HK-2 (cell line): Measurements from ENCODE around the gene ACSBG1.
"Not testable (repeated sequence)": the region's sequence is repeated elsewhere in the genome, so short reads cannot be mapped to it uniquely, and the experiment has no call there.

Source experiments
- DNase-seq: peaks from one replicate; pipeline ENCODE4 v3.0.0-alpha.2; 2018; ENCODE audit not compliant: unreplicated experiment

The ACSBG1 gene

DNA sequence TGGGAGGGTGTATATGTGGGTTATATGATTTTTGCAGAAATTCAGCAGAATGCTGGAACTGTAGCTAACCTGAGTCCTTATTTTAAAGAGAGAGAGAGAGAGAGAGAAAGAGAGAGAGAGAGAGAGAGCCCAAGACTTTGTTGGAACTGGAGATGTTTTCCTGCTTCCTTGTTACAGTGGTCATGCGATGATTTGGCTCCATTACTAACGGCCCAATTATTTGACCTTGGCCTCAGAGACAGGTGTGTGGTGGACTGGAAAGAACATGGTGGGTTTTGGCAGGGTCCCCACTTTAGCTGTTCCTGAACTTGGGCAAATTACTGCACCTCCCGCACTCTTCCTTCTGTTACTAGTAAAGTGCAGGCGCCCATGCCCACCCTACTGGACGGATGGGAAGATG lies 14.8 kb upstream of the ACSBG1 start:
- no peak for DNase-seq

DNA sequence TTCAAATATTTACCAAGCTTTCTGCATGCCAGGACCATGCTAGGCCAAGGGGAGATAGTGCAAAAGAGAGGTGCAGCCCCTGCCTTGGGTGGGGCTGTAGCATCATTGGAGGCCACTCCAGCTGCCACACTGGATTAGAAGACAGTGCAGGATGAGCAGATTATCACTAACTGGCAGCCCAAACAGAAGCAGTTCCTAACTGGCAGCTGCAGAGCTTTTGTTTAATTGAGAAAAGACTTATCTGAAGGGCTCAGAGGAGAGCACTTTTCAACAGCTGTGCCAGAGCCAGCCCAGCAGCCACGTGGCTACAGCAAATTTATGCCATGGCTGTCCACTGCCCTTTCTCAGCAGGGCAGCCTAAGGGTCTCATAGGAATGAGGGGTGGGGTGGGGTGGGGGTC lies 13.5 kb upstream of the ACSBG1 start:
- no peak for DNase-seq

DNA sequence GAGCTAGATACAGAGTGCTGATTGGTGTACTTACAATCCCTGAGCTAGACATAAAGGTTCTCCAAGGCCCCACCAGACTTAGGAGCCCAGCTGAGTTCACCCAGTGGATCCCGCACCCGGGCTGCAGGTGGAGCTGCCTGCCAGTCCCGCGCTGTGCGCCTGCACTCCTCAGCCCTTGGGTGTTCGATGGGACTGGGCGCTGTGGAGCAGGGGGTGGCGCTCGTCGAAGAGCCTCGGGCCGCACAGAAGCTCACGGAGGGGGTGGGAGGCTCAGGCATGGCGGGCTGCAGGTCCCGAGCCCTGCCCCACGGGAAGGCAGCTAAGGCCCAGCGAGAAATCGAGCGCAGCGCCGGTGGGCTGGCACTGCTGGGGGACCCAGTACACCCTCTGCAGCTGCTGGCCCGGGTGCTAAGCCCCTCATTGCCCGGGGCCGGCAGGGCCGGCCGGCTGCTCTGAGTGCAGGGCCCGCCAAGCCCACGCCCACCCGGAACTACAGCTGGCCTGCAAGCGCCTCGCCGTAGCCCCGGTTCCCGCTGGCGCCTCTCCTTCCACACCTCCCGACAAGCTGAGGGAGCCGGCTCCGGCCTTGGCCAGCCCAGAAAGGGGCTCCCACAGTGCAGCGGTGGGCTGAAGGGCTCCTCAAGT lies 11.7 kb upstream of the ACSBG1 start:
- not testable (repeated sequence) for DNase-seq

DNA sequence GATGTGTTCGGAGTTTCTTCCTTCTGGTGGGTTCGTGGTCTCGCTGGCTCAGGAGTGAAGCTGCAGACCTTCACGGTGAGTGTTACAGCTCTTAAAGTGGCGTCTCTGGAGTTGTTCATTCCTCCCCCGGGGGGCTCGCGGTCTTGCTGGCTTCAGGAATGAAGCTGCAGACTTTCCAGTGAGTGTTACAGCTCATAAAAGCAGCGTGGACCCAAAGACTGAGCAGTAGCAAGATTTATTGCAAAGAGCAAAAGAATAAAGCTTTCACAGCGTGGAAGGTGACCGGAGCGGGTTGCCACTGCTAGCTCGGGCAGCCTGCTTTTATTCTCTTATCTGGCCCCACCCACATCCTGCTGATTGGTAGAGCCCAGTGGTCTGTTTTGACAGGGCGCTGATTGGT lies 11.0 kb upstream of the ACSBG1 start:
- not testable (repeated sequence) for DNase-seq

DNA sequence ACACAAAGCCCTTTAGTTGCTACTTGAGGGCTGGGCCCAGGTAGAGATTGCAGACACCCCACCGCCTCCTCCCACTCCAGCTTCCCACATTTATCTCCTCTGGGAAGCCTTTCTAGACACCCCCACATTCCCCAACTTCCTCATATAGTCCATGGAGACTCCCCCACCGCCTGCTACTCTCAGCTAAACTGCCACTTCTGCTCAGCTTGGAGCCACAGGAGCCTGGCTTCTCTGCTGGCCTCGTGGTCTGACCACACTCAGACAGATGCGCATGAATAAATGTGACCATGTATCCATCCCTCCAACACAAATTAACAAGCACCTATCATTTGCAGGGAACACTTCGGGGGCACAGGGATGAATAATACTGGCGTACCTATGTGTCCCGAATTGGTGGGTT lies 10.5 kb upstream of the ACSBG1 start:
- no peak for DNase-seq

DNA sequence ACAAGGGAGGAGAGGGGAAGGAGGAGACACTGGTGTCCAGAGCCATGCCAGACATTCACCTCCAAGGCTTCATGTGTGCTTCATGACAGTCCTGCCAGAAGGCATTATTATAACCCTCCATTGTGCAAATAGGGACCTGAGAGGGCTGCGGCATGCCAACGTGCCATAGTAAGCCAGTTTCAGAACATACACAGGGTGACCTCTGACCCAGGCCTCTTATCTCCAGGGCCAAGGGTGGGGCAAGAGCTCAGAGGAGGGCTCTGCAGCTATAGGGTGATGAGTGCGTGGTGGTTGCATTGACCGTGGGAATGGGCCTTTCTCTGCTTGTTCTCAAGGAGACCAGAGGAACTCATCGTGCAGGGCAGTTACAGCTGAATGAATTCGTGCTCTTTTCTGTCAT lies 9.7 kb upstream of the ACSBG1 start:
- no peak for DNase-seq

DNA sequence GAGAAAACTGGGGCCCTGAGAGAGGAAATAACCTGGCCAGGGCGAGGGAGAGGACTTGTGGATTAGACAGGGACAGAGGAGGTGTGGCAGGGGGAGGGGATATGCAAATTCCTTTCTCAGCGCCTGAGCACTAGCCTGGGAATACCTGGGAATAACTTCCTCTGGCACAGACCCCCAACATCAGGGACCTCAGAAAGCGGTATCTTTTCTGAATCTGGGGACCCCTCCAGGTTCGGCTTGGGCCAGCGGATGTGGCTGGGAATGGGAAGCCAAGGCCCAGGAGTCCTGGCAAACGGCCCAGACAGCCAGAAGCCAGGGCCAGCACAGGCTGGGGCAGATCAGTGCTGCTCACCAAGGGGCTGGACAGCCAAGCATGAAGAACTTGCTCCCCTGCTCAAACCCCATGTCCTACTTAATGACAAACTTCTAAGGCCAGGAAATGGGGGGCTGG lies 9.2 kb upstream of the ACSBG1 start:
- peak; percentile 19 for DNase-seq

DNA sequence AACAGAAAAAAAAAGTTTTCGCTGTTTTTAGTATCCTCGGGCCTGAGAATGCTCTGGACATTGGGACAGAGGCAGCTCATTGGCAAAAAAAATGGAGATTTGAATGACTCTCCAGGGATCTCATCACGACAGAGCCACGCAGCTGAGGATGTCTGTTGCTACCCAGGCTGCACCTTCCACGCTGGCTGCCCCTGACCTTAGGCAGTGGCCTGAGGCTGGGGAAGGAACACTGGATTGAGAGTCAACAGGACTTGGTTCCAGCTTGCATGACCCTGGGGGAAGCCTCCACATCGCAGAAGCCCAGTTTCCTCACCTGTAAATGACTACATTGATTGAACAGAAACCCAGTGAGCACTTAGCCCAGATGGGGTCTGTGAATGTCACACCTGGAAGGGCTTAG lies 8.7 kb upstream of the ACSBG1 start:
- DNase-seq, result no peak

DNA sequence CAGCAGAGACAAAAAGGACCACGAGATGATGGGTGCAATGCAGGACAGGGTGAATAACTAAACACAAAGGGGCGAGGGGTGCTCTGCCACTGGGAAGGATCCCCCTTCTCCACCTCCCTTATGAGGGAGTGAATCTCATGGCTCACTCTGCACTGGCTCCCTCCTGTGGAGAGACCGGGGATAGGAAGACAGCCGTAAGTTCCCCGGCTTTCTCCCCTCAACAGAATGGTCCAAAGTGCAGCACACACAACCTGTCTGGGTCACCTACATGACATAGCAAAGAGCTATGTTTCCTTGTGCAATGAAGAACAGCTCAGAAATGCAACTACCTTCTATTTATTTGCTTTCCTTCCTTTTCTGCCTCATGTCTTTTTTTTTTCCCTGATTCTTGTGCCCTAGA lies 7.8 kb upstream of the ACSBG1 start:
- DNase-seq, result no peak

DNA sequence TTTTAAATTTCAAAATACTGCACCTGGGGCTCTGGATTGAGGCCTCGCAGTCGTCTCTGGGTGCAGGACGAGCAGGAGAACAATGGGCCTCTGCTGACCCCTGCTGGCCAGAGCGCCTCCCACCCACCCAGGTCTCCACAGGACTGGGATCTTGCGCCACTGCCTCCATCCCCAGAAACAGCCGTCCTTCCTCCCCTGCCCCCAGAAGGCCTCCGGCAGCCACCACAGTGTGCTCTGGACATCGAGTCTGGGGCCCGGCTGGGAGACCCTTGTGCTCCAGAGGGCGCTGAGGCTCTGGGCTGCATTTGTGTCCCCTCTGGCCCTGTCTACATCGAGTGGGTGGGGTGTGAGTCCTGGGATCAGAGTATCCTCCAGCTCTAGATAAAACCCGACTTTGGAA lies 6.7 kb upstream of the ACSBG1 start:
- peak; percentile 74 for DNase-seq

DNA sequence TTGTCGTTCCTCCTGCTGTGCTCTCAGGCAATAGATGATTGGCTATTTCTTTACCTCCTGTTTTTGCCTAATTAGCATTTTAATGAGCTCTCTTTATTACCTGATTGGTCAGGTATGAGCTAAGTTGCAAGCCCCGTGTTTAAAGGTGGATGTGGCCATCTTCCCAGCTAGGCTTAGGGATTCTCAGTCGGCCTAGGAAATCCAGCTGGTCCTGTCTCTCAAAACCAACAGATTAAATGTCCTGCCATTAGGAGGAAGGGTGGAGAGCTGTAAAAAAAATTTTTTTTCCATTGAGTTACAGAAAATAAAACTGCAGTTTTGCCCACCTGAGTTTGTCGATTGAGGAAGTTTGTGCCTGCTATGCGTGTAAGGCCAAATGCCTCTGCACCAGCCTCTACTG lies 5.4 kb upstream of the ACSBG1 start:
- no peak for DNase-seq

DNA sequence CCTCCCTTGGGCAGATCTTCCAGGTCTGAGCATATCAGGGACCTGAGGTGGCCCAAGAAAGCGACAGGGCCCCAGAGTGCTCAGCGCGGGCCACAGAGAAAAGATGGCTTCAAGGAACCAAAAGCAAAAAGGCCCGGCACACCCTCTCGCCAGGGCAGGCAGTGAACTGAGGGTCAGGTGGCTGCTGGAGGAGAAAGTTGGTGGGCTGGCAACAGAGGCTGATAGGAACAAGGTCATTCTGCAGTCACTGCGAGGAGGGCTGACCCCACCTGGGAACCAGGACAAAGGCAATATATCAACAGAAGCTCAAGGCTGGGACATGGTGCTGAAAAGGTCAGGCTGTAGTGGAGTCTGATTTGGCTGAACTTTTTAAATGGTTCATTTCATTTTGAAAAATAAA lies 2.8 kb upstream of the ACSBG1 start:
- DNase-seq, result no peak

DNA sequence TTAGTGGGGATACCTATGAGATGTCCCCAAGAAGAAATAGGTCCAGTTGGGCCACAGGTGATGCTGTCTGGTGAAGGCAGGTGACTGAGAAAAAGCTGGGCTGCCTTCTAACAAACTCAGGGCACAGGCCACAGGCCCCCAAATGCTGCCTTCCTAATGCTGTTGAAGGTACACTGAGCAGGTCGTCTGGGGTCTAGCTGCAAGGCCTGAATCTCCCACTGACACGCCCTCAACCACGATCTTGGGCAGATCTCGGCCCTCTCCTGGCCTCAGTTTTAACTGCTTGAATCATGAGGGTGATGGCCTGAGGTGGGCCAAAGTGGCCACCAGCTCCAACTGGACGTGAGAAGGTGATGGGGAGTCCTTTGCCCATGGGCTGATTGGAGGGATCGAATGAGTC lies 2.1 kb upstream of the ACSBG1 start:
- no peak for DNase-seq

DNA sequence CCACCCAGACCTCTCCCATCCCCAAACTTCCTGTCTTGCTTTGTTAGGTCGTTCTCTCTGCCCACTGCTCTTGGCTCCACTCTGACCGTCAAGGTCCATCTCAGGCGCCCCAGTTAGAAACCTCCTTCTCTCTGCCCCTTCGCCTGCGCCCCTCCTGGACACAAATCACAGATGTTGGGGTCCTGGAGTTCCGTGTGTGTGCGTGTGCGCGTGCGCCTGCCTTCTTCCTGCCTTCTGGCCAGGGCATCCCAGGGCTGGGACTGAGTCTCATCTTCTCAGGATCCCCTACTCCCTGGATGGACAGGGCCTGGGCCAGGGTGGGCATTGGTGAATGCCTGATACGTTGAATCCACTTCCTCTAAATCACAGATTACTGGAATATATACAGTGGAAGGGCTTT lies 869 bp downstream of the ACSBG1 start:
- no peak for DNase-seq

DNA sequence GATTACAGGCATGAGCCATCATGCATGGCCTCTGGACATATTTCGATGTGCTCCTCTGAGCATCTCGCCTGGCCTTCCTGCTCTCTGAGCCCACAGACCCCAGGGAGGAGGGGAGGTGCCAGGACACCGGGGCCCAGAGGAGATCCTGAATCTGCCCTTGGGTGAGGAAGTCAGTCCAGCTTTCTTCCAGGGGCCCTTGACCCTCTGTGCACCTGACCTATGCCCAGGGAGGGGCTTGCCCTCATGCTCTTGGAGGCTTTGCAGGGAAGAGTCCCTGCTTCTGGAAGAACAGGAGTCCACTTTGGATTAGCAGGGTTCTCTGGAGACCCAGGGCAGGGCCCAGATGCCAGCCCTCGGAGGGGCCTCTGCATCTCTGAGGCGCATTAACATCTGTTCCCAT lies 1.4 kb downstream of the ACSBG1 start:
- DNase-seq, result no peak

DNA sequence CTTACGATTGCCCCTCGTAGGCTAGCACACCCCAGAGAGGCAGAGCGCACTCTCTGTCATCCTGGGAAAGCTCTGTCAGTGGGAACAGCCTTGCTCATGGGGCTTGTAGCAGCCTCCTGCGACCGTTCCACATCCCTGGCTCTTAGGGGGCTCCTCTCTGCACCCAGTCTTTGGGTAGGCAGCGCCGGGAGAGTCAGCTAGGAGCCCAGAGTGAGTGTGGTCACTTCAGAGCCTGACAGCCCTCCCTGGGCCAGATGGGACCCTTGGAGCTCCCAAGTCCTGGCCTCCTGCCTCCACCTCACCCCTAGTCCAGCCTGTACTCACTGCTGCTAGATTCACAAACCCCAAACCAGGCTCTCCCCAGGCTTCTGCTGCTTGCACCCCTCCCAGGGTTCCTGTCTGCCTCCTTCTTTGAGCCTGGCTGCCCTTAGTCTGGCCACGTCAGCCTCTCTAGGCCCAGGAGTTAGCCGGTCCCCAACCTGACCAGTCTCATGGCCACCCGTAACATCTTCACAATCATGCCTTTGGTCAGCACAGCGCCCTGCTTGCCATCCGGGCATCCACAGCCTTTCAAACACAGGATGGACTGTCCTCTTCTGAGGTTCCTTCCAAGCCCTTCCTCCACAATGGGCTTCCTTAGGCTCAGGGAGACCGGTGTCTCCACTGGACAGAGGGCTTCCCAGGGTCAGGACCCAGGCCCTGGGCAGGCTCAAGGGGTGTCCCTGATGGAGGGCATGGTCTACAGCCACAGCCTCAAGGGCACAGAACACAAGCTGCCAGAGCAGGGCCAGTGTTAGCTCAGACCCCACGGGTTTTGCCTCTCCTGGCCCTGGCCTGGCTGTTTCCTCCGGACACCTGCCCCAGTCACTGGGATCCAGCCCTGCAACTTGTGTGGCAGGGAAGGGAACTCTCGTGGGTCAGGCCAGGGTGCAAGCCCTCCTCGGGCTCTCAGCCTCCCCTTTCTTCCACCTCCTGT lies 4.6 kb downstream of the ACSBG1 start:
- DNase-seq, result no peak

DNA sequence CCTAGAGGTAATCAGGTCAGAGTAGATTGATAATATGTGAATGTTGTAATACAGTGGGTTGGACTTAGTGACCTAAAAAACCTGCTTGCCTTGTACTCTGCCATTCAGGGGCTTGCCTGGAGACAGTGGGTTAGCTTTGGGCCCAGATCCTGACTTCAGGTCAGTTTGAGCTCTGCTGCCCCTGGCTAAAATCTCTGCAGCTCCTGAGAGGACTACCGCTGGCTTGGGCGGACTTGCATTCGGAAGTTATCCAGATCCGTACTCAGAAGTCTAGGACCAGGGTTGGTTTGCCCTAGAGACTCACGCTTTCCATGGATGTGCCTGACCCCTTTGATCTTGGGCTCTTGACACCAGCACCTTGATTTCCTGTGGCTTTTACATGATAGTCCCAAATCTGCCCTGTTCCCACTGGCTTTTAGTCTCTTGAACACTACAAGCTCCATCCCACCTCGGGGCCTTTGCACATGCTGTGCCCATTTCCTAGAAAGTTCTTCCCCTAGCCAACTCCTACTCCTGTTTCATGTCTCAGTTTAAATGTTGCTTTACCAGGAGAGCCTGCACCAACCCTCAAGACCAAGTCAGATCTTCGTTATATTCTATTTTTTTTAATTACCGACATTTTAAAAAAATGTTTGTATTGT lies 5.9 kb downstream of the ACSBG1 start:
- DNase-seq, result no peak

DNA sequence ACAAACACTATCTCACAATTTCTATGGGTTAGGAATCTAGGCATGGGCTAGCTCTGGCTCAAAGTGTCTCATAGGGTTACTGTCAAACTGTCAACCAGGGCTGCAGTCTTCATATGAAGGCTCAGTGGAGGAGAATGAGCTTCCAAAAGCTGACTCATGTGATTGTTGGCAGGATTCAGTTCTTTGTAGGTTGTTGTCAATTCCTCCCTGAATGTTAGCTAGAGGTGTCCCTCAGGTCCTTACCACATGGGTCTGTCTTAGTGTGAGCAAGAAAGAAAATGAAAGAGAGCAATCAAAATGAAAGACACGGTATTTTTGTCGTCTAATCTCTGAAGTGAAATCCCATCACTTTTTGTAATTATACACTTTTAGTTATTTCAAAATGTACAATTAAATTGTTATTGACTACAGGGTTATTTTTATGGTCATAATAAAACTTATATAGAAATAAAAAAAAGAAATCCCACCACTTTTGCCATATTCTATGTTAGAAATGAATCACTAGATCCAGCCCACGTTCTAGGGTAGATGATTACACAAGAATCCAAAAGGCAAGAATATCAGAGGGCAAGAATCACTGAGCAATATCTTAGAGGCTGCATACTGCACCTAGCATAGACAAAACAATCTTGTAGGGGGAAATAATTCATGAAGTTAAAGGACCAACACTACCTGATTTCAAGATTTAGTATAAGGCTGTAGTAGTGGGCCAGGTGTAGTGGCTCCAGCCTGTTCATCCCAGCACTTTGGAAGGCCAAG lies 8.4 kb downstream of the ACSBG1 start:
- DNase-seq, result no peak

DNA sequence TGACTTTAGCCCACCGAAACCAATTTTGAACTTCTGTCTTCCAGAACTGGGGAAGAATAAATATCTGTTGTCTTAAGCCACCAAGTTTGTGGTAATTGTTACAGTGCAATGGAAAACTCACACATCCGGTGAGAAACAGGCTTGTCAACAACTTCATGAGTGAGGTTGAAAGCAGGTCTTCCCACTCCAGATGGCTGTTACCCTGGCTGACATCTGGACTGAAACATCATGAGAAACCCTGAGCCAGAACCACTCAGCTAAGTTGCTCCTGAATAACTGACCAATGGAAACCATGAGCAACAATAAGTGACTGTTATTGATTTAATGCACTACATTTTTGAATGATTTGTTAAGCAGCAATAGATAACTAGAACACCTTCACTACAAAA lies 10.3 kb downstream of the ACSBG1 start:
- DNase-seq, result no peak

DNA sequence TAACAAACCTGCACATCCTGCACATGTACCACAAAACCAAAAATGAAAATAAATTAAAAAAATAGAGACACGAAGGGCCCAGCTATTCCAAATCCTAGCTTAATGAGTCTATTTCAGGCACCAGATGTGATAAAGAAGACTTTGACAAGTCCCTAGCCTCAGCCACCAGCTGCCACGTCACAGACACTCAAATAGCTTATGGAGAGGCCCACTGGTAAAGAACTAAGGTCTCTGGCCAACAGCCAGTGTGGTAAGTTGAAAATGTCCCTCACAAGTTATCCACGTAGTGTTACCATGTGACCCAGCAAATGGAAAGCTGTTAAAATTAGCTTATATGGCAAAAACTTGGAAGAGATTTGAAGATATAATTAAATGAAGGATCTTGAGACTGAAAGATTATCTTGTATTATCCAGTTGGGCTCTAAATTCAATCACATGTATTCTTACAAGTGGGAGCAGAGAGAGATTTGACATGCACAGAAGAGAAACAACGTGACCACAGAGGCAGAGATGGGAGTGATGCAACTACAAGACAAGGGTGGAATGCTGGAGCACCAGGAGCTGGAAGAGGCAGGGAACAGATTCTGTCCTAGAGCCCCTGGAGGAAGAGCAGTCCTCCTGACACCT lies 10.9 kb downstream of the ACSBG1 start:
- DNase-seq, result no peak

DNA sequence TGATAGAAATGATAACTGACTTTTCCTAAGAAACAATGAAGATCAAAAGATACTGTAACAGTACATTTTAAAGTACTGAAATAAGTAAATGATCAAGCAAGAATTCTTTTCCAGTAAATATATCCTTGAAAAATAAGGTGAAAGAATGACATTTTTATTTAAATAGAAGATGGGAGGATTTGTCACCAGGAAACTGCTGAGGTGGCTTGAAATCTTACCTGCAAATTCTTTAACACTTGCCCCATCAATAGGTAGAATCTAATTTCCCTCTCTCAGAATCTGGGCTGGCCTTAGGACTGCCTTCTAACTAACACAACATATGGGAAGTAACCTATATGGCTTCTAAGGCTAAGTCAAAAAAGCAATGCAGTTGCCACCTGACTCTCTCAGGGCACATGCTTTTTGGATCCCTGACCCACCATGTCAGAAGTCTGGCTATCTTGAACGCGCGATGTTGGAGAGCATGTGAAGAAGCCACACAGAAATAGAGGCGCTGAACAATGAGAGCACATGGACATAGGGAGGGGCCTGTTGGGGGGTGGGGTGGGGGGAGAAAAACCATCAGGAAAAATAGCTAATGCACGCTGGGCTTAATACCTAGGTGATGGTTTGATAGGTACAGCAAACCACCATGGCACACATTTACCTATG lies 11.5 kb downstream of the ACSBG1 start:
- no peak for DNase-seq
